Adrenal gland (tissue), 5 donors: Measurements from ENCODE around the gene MCHR2.

ENCODE experiments used
- POLR2A ChIP-seq, 2 donors: fragments of 450-650 bp; IDR thresholded peaks; one replicate each; pipeline ENCODE4 v1.6.1; 2017; ENCODE audit warnings: antibody characterized with exemption in 2 of 2, mild to moderate bottlenecking in 2 of 2, moderate library complexity in 1 of 2
- TF ChIP-seq, protein P1 (sequence below), 6 experiments: fragments of 450-650 bp in 4 of 6; fragments of 200-600 bp in 2 of 6; sonication (generic) in 1 of 6; IDR thresholded peaks; 1 replicate in 5 of 6; 2 replicates in 1 of 6; pipeline versions ENCODE4 v1.5.1 to v1.8.0; 2016 to 2021; ENCODE audit warnings: antibody characterized with exemption in 6 of 6, mild to moderate bottlenecking in 2 of 6, moderate library complexity in 1 of 6
- donor health status: DM: no; HTN: no; CAD: no.

GRCh38 chr6:99905209-99906106 lies 88.6 kb downstream of the MCHR2 start:
- TF ChIP-seq, protein P1, sequence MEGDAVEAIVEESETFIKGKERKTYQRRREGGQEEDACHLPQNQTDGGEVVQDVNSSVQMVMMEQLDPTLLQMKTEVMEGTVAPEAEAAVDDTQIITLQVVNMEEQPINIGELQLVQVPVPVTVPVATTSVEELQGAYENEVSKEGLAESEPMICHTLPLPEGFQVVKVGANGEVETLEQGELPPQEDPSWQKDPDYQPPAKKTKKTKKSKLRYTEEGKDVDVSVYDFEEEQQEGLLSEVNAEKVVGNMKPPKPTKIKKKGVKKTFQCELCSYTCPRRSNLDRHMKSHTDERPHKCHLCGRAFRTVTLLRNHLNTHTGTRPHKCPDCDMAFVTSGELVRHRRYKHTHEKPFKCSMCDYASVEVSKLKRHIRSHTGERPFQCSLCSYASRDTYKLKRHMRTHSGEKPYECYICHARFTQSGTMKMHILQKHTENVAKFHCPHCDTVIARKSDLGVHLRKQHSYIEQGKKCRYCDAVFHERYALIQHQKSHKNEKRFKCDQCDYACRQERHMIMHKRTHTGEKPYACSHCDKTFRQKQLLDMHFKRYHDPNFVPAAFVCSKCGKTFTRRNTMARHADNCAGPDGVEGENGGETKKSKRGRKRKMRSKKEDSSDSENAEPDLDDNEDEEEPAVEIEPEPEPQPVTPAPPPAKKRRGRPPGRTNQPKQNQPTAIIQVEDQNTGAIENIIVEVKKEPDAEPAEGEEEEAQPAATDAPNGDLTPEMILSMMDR (IDR thresholded peaks at IDR 0.05) = peak; percentile 22 to 52 (median 39)
- TF ChIP-seq POLR2A (IDR thresholded peaks at IDR 0.05) = no peak
